HepG2 (cell line): ENCODE results near the gene ZNF584. TPM values are rescaled to one million over a fixed set of nuclear protein-coding genes. Genes with fewer than 3 reads are reported as not detected.

Experiments used
- ASH2L ChIP-seq: fragments of 300-600, 200-600 bp; sonication (generic); IDR thresholded peaks from 2 replicates; pipeline ENCODE4 v1.7.0; 2017; ENCODE audit warnings: low read depth, mild to moderate bottlenecking, moderate library complexity, mixed read lengths, low read length; ENCODE audit not compliant: insufficient read length
- CREB1 ChIP-seq, 2 experiments: fragments of 450-650 bp in 1 of 2; IDR thresholded peaks; 2 replicates each; pipeline ENCODE4 v1.6.1; 2016 to 2017; ENCODE audit warnings: control low read depth in 1 of 2, mild to moderate bottlenecking in 1 of 2, missing compliant biosample characterization in 1 of 2, missing genetic modification characterization in 1 of 2
- HDAC1 ChIP-seq: sonication (generic); formaldehyde crosslinking; IDR thresholded peaks from 2 replicates; pipeline ENCODE4 v1.5.1; 2020; ENCODE audit warnings: mild to moderate bottlenecking, missing genetic modification reagents
- KDM2A ChIP-seq: sonication (generic); formaldehyde crosslinking; IDR thresholded peaks from 2 replicates; pipeline ENCODE4 v1.4.0; 2020; ENCODE audit warnings: low read depth, missing genetic modification reagents, borderline replicate concordance
- KMT2B ChIP-seq: IDR thresholded peaks from 2 replicates; pipeline ENCODE4 v1.6.1; 2016; ENCODE audit warnings: missing genetic modification reagents, missing compliant biosample characterization
- MEF2D ChIP-seq: sonication (generic); formaldehyde crosslinking; IDR thresholded peaks from 2 replicates; pipeline ENCODE4 v1.5.1; 2020; ENCODE audit warnings: mild to moderate bottlenecking, missing genetic modification reagents
- PAF1 ChIP-seq: IDR thresholded peaks from 2 replicates; pipeline ENCODE4 v1.6.1; 2016; ENCODE audit warnings: missing genetic modification reagents, missing compliant biosample characterization
- POLR2G ChIP-seq: fragments of 200-400 bp; formaldehyde crosslinking; IDR thresholded peaks from 2 replicates; pipeline ENCODE4 v1.6.1; 2018; ENCODE audit warnings: mild to moderate bottlenecking, low read depth, low read length, moderate library complexity
- RCOR2 ChIP-seq: IDR thresholded peaks from 2 replicates; pipeline ENCODE4 v1.6.1; 2016; ENCODE audit warnings: missing biosample characterization, missing genetic modification reagents
- SALL1 ChIP-seq: sonication (generic); formaldehyde crosslinking; IDR thresholded peaks from 2 replicates; pipeline ENCODE4 v1.8.0; 2022; ENCODE audit warnings: mild to moderate bottlenecking, missing genetic modification reagents
- SIX4 ChIP-seq: sonication (generic); formaldehyde crosslinking; IDR thresholded peaks from 2 replicates; pipeline ENCODE4 v1.4.0; 2020; ENCODE audit warnings: missing genetic modification reagents
- SMC3 ChIP-seq: IDR thresholded peaks from 2 replicates; pipeline ENCODE4 v1.6.1; 2011; ENCODE audit warnings: low read length, improper control_type of control experiment
- SP140L ChIP-seq: sonication (generic); formaldehyde crosslinking; IDR thresholded peaks from 2 replicates; pipeline ENCODE4 v1.4.0; 2020; ENCODE audit warnings: missing genetic modification reagents, borderline replicate concordance
- U2AF2 ChIP-seq: fragments of 200-400 bp; formaldehyde crosslinking; IDR thresholded peaks from 2 replicates; pipeline ENCODE4 v1.6.1; 2017; ENCODE audit warnings: low read depth, mild to moderate bottlenecking, low read length
- XBP1 ChIP-seq: sonication (generic); formaldehyde crosslinking; IDR thresholded peaks from 2 replicates; pipeline ENCODE4 v1.5.0; 2020; ENCODE audit warnings: missing genetic modification reagents
- ZBTB42 ChIP-seq: sonication (generic); formaldehyde crosslinking; IDR thresholded peaks from 2 replicates; pipeline ENCODE4 v1.5.0; 2020; ENCODE audit warnings: mild to moderate bottlenecking, missing genetic modification reagents
- ZFAT ChIP-seq: sonication (generic); formaldehyde crosslinking; conservative IDR thresholded peaks from 2 replicates; pipeline ENCODE4 v1.8.1; 2023; ENCODE audit warnings: missing genetic modification reagents, inconsistent platforms
- ZNF296 ChIP-seq: sonication (generic); formaldehyde crosslinking; conservative IDR thresholded peaks from 2 replicates; pipeline ENCODE4 v1.5.0; 2020; ENCODE audit warnings: mild to moderate bottlenecking, missing genetic modification reagents
- ZNF350 ChIP-seq: sonication (generic); formaldehyde crosslinking; IDR thresholded peaks from 2 replicates; pipeline ENCODE4 v1.4.0; 2020; ENCODE audit warnings: mild to moderate bottlenecking, low read depth, missing genetic modification reagents, borderline replicate concordance
- polyA plus RNA-seq, 8 experiments: library from polyadenylated mRNA; depleted of rRNA in 3 of 8; stranded (reverse) in 7 of 8; unstranded in 1 of 8; fragments of >200 nt; fragmentation: Illumina TruSeq in 4 of 8; extraction: Trizol in 4 of 8; gene quantifications; 2 replicates each; pipeline versions ENCODE4 v1.2.1 to v1.2.3, GENCODE V29; 2011 to 2016; ENCODE audit warnings: low read depth in 4 of 8, missing spikeins in 1 of 8, mixed read lengths in 1 of 8; ENCODE audit not compliant: insufficient read depth in 1 of 8
- total RNA-seq, 5 experiments: library from RNA; depleted of rRNA; stranded (reverse); fragments of >200 nt; fragmentation: Illumina TruSeq; extraction: Trizol; gene quantifications; 2 replicates each; pipeline ENCODE4 v1.2.3, GENCODE V29; 2016; ENCODE audit warnings: low read depth in 1 of 5
- TF ChIP-seq, protein P1 (sequence below): IDR thresholded peaks from 2 replicates; pipeline ENCODE4 v1.6.1; 2016
- TF ChIP-seq, protein P2 (sequence below): sonication (generic); formaldehyde crosslinking; IDR thresholded peaks from 2 replicates; pipeline ENCODE4 v1.4.0; 2020; ENCODE audit warnings: missing genetic modification reagents
- TF ChIP-seq, protein P3 (sequence below): sonication (generic); formaldehyde crosslinking; IDR thresholded peaks from 2 replicates; pipeline ENCODE4 v1.5.1; 2020; ENCODE audit warnings: mild to moderate bottlenecking, missing genetic modification reagents, moderate library complexity
- TF ChIP-seq, protein P4 (sequence below): sonication (generic); formaldehyde crosslinking; IDR thresholded peaks from 2 replicates; pipeline ENCODE4 v1.4.0; 2020; ENCODE audit warnings: missing genetic modification reagents
- TF ChIP-seq, protein P5 (sequence below): IDR thresholded peaks from 2 replicates; pipeline ENCODE4 v1.6.1; 2016; ENCODE audit warnings: missing compliant biosample characterization, missing genetic modification reagents, borderline replicate concordance

Gene ZNF584
- total and polyA plus RNA-seq, 2 of the 13 experiments (the other 11 are each of a cell fraction or from before 2014, with no cell fraction given): 2.4 to 7.0 TPM

DNA sequence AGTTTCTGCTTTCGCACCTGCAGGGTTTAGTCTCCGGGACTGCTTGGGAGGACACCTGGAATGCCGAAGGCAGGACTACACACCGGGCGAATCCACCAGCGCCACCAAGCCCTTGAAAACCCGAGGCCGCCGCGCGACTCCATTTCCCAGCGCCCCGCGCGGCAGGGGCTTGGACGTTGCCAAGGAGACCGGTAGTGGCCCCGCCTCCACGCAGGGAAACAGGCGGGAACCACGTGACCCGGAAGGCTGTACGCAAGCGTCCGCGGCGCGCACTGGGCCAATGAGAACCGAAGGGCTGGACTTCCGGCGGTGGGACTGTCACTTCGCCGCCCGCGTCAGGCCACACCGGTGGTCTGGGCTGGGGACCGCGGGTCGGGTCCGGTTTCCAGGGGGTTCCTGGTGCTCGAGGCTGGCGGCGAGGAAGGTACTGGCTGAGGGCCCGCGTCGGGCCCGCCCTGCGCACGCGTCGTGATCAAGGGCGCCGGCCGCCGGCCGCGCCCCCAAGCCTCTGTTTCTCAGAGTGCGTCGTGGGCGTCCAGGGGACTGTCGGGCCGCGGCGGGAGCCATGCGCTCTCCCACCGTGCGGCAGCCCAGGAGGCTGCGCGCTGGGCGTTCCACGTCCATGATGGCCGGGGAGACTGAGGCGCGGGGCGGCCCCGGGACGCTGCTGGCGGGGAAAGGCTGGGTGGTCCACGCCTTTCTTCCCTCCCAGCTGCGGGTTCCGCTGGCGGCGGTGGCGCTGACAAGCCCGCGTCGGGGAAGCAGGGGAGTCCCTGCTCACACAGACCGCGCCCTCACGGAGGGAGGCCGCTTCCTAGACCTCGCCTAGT lies 58.5 kb downstream of the ZNF584 start, which contains the start of gene ZNF324 (continued):
- TF ChIP-seq, protein P1, sequence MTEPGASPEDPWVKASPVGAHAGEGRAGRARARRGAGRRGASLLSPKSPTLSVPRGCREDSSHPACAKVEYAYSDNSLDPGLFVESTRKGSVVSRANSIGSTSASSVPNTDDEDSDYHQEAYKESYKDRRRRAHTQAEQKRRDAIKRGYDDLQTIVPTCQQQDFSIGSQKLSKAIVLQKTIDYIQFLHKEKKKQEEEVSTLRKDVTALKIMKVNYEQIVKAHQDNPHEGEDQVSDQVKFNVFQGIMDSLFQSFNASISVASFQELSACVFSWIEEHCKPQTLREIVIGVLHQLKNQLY: peak; percentile 46; the same call in 1 of the 2 replicates
- no peak for TF ChIP-seq RCOR2 (CRISPR knock-in tag)
- TF ChIP-seq SIX4 (CRISPR knock-in tag): no peak
- 0 out of 2 replicates have a peak, but pooled peaks have one; percentile 56 for TF ChIP-seq MEF2D
- peak; percentile 30; the same call in 1 of the 2 replicates for TF ChIP-seq SALL1 (CRISPR knock-in tag)
- TF ChIP-seq ZFAT (CRISPR knock-in tag): no peak
- peak; percentile 81 for TF ChIP-seq CREB1 (IDR thresholded peaks at IDR 0.05)
- TF ChIP-seq CREB1 (CRISPR knock-in tag; IDR thresholded peaks at IDR 0.05): peak; percentile 83
- no peak for TF ChIP-seq KMT2B (CRISPR knock-in tag)
- TF ChIP-seq ZNF350 (CRISPR knock-in tag): 0 out of 2 replicates have a peak, but pooled peaks have one; percentile 33
- TF ChIP-seq U2AF2: peak; percentile 67; the same call in 1 of the 2 replicates
- TF ChIP-seq, protein P2, sequence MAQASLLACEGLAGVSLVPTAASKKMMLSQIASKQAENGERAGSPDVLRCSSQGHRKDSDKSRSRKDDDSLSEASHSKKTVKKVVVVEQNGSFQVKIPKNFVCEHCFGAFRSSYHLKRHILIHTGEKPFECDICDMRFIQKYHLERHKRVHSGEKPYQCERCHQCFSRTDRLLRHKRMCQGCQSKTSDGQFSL (CRISPR knock-in tag): no peak
- no peak for TF ChIP-seq PAF1 (CRISPR knock-in tag)
- TF ChIP-seq, protein P3, sequence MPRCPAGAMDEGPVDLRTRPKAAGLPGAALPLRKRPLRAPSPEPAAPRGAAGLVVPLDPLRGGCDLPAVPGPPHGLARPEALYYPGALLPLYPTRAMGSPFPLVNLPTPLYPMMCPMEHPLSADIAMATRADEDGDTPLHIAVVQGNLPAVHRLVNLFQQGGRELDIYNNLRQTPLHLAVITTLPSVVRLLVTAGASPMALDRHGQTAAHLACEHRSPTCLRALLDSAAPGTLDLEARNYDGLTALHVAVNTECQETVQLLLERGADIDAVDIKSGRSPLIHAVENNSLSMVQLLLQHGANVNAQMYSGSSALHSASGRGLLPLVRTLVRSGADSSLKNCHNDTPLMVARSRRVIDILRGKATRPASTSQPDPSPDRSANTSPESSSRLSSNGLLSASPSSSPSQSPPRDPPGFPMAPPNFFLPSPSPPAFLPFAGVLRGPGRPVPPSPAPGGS (CRISPR knock-in tag): no peak
- TF ChIP-seq XBP1 (CRISPR knock-in tag): no peak
- TF ChIP-seq SP140L (CRISPR knock-in tag): no peak
- no peak for TF ChIP-seq SMC3
- TF ChIP-seq HDAC1 (CRISPR knock-in tag): peak; percentile 89
- TF ChIP-seq, protein P4, sequence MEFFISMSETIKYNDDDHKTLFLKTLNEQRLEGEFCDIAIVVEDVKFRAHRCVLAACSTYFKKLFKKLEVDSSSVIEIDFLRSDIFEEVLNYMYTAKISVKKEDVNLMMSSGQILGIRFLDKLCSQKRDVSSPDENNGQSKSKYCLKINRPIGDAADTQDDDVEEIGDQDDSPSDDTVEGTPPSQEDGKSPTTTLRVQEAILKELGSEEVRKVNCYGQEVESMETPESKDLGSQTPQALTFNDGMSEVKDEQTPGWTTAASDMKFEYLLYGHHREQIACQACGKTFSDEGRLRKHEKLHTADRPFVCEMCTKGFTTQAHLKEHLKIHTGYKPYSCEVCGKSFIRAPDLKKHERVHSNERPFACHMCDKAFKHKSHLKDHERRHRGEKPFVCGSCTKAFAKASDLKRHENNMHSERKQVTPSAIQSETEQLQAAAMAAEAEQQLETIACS (CRISPR knock-in tag): no peak
- peak; percentile 78 for TF ChIP-seq KDM2A (CRISPR knock-in tag)
- no peak for TF ChIP-seq ZNF296
- TF ChIP-seq, protein P5, sequence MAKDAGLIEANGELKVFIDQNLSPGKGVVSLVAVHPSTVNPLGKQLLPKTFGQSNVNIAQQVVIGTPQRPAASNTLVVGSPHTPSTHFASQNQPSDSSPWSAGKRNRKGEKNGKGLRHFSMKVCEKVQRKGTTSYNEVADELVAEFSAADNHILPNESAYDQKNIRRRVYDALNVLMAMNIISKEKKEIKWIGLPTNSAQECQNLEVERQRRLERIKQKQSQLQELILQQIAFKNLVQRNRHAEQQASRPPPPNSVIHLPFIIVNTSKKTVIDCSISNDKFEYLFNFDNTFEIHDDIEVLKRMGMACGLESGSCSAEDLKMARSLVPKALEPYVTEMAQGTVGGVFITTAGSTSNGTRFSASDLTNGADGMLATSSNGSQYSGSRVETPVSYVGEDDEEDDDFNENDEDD: peak; percentile 40; the same call in 1 of the 2 replicates
- no peak for TF ChIP-seq ASH2L
- TF ChIP-seq ZBTB42: no peak
- TF ChIP-seq POLR2G: peak; percentile 77
